OCI-LY3 (cell line): ENCODE data around the gene HECW1.

ENCODE experiments used
- EZH2phosphoT487 ChIP-seq: fragments of 200-600 bp; shearing (Covaris generic); IDR thresholded peaks from 2 replicates; pipeline ENCODE4 v1.6.1; 2018; ENCODE audit warnings: antibody characterized with exemption, mixed run types, low read depth
- TF ChIP-seq, protein P1 (sequence below): fragments of 200-600, 300-600 bp; sonication (generic); IDR thresholded peaks from 2 replicates; pipeline ENCODE4 v1.5.1; 2014; ENCODE audit warnings: antibody characterized with exemption, low read length, low read depth

DNA sequence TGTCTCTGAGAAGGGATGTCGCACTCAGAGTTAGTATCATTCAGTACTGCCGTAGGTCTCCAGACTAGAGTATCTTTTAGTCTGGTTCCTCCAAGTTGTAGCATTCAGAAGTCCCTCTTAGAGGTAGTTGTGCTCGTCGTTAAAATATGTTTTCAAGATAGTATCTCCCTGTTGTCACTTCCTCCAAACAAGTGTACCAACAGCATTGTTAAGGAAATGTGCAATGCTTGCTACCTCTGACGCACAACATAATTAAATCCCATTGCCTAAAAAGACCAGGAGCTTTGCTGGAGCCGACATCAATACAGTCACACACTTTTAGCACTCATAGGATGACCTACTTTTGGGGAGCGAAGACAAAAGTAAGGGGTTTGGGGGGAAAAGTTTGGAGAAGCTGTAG is 390.5 kb downstream of the HECW1 start:
- TF ChIP-seq, protein P1, sequence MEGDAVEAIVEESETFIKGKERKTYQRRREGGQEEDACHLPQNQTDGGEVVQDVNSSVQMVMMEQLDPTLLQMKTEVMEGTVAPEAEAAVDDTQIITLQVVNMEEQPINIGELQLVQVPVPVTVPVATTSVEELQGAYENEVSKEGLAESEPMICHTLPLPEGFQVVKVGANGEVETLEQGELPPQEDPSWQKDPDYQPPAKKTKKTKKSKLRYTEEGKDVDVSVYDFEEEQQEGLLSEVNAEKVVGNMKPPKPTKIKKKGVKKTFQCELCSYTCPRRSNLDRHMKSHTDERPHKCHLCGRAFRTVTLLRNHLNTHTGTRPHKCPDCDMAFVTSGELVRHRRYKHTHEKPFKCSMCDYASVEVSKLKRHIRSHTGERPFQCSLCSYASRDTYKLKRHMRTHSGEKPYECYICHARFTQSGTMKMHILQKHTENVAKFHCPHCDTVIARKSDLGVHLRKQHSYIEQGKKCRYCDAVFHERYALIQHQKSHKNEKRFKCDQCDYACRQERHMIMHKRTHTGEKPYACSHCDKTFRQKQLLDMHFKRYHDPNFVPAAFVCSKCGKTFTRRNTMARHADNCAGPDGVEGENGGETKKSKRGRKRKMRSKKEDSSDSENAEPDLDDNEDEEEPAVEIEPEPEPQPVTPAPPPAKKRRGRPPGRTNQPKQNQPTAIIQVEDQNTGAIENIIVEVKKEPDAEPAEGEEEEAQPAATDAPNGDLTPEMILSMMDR, result no peak
- TF ChIP-seq EZH2phosphoT487, result no peak
